ENCODE data around the gene DAG1. TPM values are rescaled to one million over a fixed set of nuclear protein-coding genes. Genes with fewer than 3 reads are reported as not detected.

DAG1 gene
- total RNA-seq, 2 experiments from 2014 or later, result 10.9 to 14.9 TPM

DNA sequence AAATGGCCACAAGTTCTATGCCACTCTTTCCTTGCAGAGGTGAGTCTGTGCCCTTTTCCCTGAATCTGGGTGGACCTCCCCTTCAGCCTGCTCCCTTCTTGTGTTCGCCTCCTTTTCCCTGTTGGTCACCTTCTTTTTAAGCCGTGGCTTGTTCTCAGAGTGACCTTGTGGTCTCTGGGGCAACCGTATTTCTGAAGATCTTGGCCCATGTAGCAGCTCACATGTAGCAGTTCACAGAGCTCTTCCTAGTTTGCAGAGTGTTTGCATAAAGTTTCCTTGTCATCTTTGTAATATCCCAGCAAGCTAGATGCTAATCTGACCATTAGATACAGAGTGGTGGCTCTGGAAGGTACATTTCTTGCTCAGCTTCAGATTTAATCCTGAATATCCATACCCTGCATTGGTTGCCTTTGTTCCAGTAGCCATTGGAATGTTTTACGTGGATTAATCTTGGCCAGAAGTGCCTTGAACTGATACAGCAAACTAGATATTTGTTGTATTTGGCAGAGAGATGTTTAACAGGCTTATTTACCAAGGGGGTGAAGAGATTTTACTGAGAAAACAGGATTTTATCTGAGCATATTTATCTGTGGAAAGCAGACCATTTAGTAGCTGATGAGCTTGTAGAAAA, 43.5 kb downstream of the DAG1 start:
- Histone ChIP-seq H4K20me1 (ENCODE audit: insufficient read depth, low read length) (no peaks in the 10 kb centered on the region), H3K4me1 (ENCODE audit: insufficient read depth, low read length, poor library complexity, severe bottlenecking) (no peaks in the 10 kb centered on the region), H3K9me2 (ENCODE audit: insufficient read depth, low read length) (no peaks in the 10 kb centered on the region), H3K4me3 (ENCODE audit: low read depth, low read length, poor library complexity, severe bottlenecking) (no peak overlapping the region), H3K9me3 (ENCODE audit: low read length) (no peaks in the 10 kb centered on the region), H3K79me2 (ENCODE audit: insufficient read depth, low read depth, low read length) (no peaks in the 10 kb centered on the region), H3K4me2 (ENCODE audit: low read length) (no peak overlapping the region), H3K27ac (ENCODE audit: low read depth, low read length, poor library complexity, severe bottlenecking) (no peak overlapping the region), H2AFZ (ENCODE audit: low read length) (no peak overlapping the region), H3K36me3 (ENCODE audit: insufficient read depth, low read length) (peaks cover 54% of the 10 kb centered on the region)
- no TSS peak for BruUV-seq (replicated peaks)
- CTCF ChIA-PET (ENCODE audit: unreplicated experiment), result no interaction called here
- intact Hi-C loops (cut with micrococcal nuclease; ENCODE audit: unreplicated experiment), result no loop called here
- DNase-seq (ENCODE audit: low spot score), result no peak
- TF ChIP-seq, protein P1, sequence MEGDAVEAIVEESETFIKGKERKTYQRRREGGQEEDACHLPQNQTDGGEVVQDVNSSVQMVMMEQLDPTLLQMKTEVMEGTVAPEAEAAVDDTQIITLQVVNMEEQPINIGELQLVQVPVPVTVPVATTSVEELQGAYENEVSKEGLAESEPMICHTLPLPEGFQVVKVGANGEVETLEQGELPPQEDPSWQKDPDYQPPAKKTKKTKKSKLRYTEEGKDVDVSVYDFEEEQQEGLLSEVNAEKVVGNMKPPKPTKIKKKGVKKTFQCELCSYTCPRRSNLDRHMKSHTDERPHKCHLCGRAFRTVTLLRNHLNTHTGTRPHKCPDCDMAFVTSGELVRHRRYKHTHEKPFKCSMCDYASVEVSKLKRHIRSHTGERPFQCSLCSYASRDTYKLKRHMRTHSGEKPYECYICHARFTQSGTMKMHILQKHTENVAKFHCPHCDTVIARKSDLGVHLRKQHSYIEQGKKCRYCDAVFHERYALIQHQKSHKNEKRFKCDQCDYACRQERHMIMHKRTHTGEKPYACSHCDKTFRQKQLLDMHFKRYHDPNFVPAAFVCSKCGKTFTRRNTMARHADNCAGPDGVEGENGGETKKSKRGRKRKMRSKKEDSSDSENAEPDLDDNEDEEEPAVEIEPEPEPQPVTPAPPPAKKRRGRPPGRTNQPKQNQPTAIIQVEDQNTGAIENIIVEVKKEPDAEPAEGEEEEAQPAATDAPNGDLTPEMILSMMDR (conservative IDR thresholded peaks at IDR 0.05; ENCODE audit: low read length), result no peak
- POLR2A ChIA-PET, result interaction anchor here (0.5 to 0.6 kb wide), 2 partner anchors 239 to 290 kb away, joined by 3 read pairs; partner anchors contain the start of gene INKA1

DNA sequence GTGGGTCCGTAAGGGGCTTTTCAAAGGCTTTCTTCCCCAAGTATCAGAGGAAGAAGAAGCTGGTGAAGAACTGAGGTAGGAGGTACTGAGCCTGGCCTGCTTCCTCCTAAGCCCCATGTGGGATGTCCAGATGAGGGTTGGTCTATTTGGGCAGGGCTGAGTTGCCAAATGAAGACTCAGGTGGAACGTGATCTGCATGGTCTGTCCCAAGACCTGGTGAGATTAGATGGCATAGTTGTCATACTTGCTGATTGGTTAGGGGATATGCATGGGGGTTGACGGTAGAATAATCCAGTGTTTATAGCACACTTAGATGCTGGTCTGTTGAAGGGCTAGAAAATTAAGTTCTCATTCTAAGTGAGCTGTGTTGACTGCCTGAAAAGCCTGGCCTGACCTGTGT, 47.9 kb downstream of the DAG1 start:
- TF ChIP-seq EZH2phosphoT487 (IDR thresholded peaks at IDR 0.05; ENCODE audit: borderline replicate concordance, low read depth, low read length), result no peak
- TF ChIP-seq, protein P1 (conservative IDR thresholded peaks at IDR 0.05; ENCODE audit: low read length), result no peak
- Histone ChIP-seq H3K27ac (ENCODE audit: low read depth, low read length, poor library complexity, severe bottlenecking) (no peak overlapping the region), H3K9me3 (ENCODE audit: low read length) (no peaks in the 10 kb centered on the region), H3K4me2 (ENCODE audit: low read length) (no peak overlapping the region), H3K4me1 (ENCODE audit: insufficient read depth, low read length, poor library complexity, severe bottlenecking) (no peaks in the 10 kb centered on the region), H3K79me2 (ENCODE audit: insufficient read depth, low read depth, low read length) (no peaks in the 10 kb centered on the region), H3K36me3 (ENCODE audit: insufficient read depth, low read length) (peaks cover 31% of the 10 kb centered on the region), H4K20me1 (ENCODE audit: insufficient read depth, low read length) (no peaks in the 10 kb centered on the region), H3K9me2 (ENCODE audit: insufficient read depth, low read length) (no peaks in the 10 kb centered on the region), H2AFZ (ENCODE audit: low read length) (no peak overlapping the region), H3K4me3 (ENCODE audit: low read depth, low read length, poor library complexity, severe bottlenecking) (no peak overlapping the region)
- ChIA-PET POLR2A (no interaction called here), CTCF (ENCODE audit: unreplicated experiment) (no interaction called here)
- DNase-seq (ENCODE audit: low spot score), result no peak
- intact Hi-C loops (cut with micrococcal nuclease; ENCODE audit: unreplicated experiment), result no loop called here
- BruUV-seq (replicated peaks), result no TSS peak

DNA sequence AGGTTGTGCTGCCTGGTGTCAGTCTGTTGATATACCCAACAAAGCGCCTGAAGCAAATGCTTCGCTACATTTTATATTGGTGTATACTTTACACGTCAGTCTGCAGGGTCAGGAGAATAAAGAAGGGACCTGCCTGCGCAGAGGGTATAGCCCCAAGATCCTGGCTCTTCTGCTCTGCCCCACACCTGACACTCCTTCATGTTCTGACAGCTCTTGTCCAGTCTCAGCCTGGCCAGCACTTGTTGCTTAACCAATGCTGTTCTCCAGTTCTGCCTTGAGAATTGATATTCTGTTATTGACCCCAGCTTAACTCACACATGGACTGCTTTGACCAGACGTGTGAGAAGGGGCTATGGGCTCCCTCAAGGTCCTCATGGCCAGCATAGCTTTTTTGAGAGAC, 48.4 kb downstream of the DAG1 start:
- H2AFZ ChIP-seq (ENCODE audit: low read length), result no peak overlapping the region
- peaks cover 27% of the 10 kb centered on the region for H3K36me3 ChIP-seq (ENCODE audit: insufficient read depth, low read length)
- no peak overlapping the region for H3K4me3 ChIP-seq (ENCODE audit: low read depth, low read length, poor library complexity, severe bottlenecking)
- DNase-seq (ENCODE audit: low spot score), result no peak
- no peaks in the 10 kb centered on the region for H4K20me1 ChIP-seq (ENCODE audit: insufficient read depth, low read length)
- H3K27ac ChIP-seq (ENCODE audit: low read depth, low read length, poor library complexity, severe bottlenecking), result no peak overlapping the region
- no peaks in the 10 kb centered on the region for H3K4me1 ChIP-seq (ENCODE audit: insufficient read depth, low read length, poor library complexity, severe bottlenecking)
- H3K79me2 ChIP-seq (ENCODE audit: insufficient read depth, low read depth, low read length), result no peaks in the 10 kb centered on the region
- TF ChIP-seq EZH2phosphoT487 (IDR thresholded peaks at IDR 0.05; ENCODE audit: borderline replicate concordance, low read depth, low read length), result no peak
- TF ChIP-seq, protein P1 (conservative IDR thresholded peaks at IDR 0.05; ENCODE audit: low read length), result no peak
- H3K9me2 ChIP-seq (ENCODE audit: insufficient read depth, low read length), result no peaks in the 10 kb centered on the region
- no peaks in the 10 kb centered on the region for H3K9me3 ChIP-seq (ENCODE audit: low read length)
- BruUV-seq (replicated peaks), result no TSS peak
- POLR2A ChIA-PET, result no interaction called here
- H3K4me2 ChIP-seq (ENCODE audit: low read length), result no peak overlapping the region
- CTCF ChIA-PET (ENCODE audit: unreplicated experiment), result no interaction called here
- intact Hi-C loops (cut with micrococcal nuclease; ENCODE audit: unreplicated experiment), result no loop called here

Data from OCI-LY7 (cell line).